Adrenal gland (tissue), 19 donors: ENCODE results near the gene KIAA1755. TPM values are rescaled to one million over a fixed set of nuclear protein-coding genes. Genes with fewer than 3 reads are reported as not detected.

Experiments used
- DNase-seq, 7 donors: peaks; one replicate each; pipeline ENCODE4 v3.0.0-alpha.2; 2019 to 2020
- H3K27ac ChIP-seq, 5 donors: fragments of 200-600 bp; sonication (generic) in 4 of 5; 1 replicate in 3 of 5; 2 replicates in 2 of 5; pipeline versions ENCODE4 v1.5.1 to v1.8.0; 2016 to 2020; ENCODE audit warnings: mild to moderate bottlenecking in 1 of 5
- H3K27me3 ChIP-seq: fragments of 200-600 bp; 2 replicates; pipeline ENCODE4 v1.8.0; 2021
- H3K36me3 ChIP-seq, 2 donors: fragments of 200-600 bp; replicated peaks in 1 of 2; 1 replicate in 1 of 2; 2 replicates in 1 of 2; pipeline versions ENCODE4 v1.5.1 to v1.8.0; 2018 to 2022
- H3K4me1 ChIP-seq, 2 donors: fragments of 200-600 bp; replicated peaks in 1 of 2; 1 replicate in 1 of 2; 2 replicates in 1 of 2; pipeline versions ENCODE4 v1.5.1 to v1.8.0; 2018 to 2021
- H3K4me3 ChIP-seq, 4 donors: fragments of 200-600 bp; sonication (generic) in 3 of 4; one replicate each; pipeline ENCODE4 v1.5.1; 2016 to 2018
- H3K9me3 ChIP-seq, 3 donors: fragments of 200-600 bp; sonication (generic) in 1 of 3; replicated peaks in 1 of 3; 1 replicate in 2 of 3; 2 replicates in 1 of 3; pipeline versions ENCODE4 v1.5.1 to v1.8.0; 2016 to 2021
- CTCF ChIP-seq, 6 experiments: fragments of 450-650 bp in 4 of 6; fragments of 200-600 bp in 2 of 6; sonication (generic) in 1 of 6; IDR thresholded peaks; 1 replicate in 5 of 6; 2 replicates in 1 of 6; pipeline versions ENCODE4 v1.5.1 to v1.8.0; 2016 to 2021; ENCODE audit warnings: antibody characterized with exemption in 6 of 6, mild to moderate bottlenecking in 2 of 6, moderate library complexity in 1 of 6
- POLR2A ChIP-seq, 2 donors: fragments of 450-650 bp; IDR thresholded peaks; one replicate each; pipeline ENCODE4 v1.6.1; 2017; ENCODE audit warnings: antibody characterized with exemption in 2 of 2, mild to moderate bottlenecking in 2 of 2, moderate library complexity in 1 of 2
- WGBS, 4 donors: extraction: QIAGEN DNeasy Blood & Tissue Kit in 2 of 4; methylation state at CpG; one replicate each; pipeline versions ENCODE4 v1.1.5 to v1.1.7; 2013 to 2017; 5-methylcytosine and 5-hydroxymethylcytosine counted together
- intact Hi-C, 2 donors: fragments of 100-400 bp; cut with DNase I; formaldehyde crosslinking; loops; one replicate each; pipeline versions ENCODE4 v1.14.1 to v1.15.0; 2022 to 2023
- long read RNA-seq, 10 donors: library from polyadenylated mRNA in 3 of 10; unstranded in 2 of 10; stranded (forward) in 1 of 10; transcript quantifications; one replicate each; pipeline ENCODE4 v2.0.0 and lab custom pipeline, GENCODE V29; 2021 to 2026
- polyA plus RNA-seq, 3 donors: library from polyadenylated mRNA; stranded (reverse); fragments of 200-250 nt in 2 of 3; fragments of 350-450 nt in 1 of 3; fragmentation: Illumina TruSeq in 1 of 3; extraction: RNeasy Lipid Tissue Mini Kit (QIAGEN cat#74804) in 1 of 3; gene quantifications; one replicate each; pipeline ENCODE4 v1.2.3, GENCODE V29; 2013 to 2014
- total RNA-seq, 9 donors: library from RNA; depleted of rRNA in 4 of 9; stranded (reverse); fragments of >200 nt in 4 of 9; fragments of 120-200 nt in 1 of 9; fragmentation: NEBNext Ultra II Directional in 1 of 9; extraction: Animal tissue kit (Norgen Biotek cat#: 25700) in 1 of 9; gene quantifications; one replicate each; pipeline versions ENCODE4 v1.1.0 to v1.2.4, GENCODE V29; 2013 to 2023
- donor health status: healthy with polysubstance abuse.
- donor health status: Bipolar disorder and iron deficiency.
- donor health status: DM: yes; HTN: yes; CAD: no.
- donor health status: DM: no; HTN: no; CAD: no.
- donor health status: DM: no; HTN: no; CAD: no.
- donor health status: DM: yes; HTN: yes; CAD: no.

Gene KIAA1755
- total RNA-seq (1 to 10 TPM in 7 of 9 donors, under 1 TPM in 2; 0.78 to 5.3 (median 1.9) TPM), polyA plus RNA-seq (1 to 10 TPM in 2 of 3 donors, under 1 TPM in 1; 0.42 to 8.0 (median 3.2) TPM)
- long read RNA-seq, donor 1: 0 reads
- long read RNA-seq, donor 2: 0 reads
- long read RNA-seq, donor 3: 0 reads
- long read RNA-seq, donor 4: 0 reads
- long read RNA-seq, donor 5, partial matches to known transcripts: 1 of 1 reads
- long read RNA-seq, donor 5, other reads (novel, unspliced or antisense): 0 of 1 reads
- long read RNA-seq, donor 6: 0 reads
- long read RNA-seq, donor 7: 0 reads
- long read RNA-seq, donor 8: 0 reads
- long read RNA-seq, donor 9: 0 reads
- long read RNA-seq, donor 10: 0 reads

DNA sequence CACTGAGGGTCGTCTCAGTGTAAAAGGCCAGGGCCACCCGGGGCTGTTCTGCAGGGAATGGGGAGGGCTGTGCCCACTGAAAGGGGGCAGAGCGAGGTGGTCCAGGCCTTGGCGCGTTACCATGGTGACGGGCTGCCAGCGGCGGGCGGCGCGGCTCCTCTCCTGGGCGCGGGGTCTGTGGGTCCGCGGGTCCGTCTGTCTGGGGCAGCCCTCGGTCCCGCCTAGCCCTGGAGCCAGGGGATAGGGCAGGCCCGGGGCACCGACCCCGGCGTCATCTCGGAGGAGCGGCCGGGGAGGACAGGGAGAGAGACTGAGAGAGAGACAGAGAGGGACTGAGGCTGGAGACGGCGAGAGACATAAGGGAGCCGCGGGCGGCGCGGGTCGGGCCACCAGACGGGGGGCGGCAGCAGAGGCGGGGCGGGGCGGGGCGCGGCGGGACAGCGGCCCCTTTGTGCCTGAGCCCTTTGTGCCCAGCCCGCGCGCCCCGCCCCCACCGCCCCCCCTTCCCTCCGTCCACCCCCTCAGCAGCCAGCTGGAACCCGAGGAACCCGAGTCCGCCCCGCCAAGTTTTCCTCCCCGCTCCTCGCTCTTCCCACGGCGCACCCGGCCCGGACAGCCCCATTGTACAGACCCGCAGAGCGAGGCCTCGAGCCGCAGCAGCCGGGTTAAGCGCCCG, at the start of gene KIAA1755:
KIAA1755 (minus strand) TSS at position 358 of the 676 bp plus-strand sequence; CDS start at position 123, 235 bp downstream.
- H3K27ac ChIP-seq: peak within 1 kb of the TSS in 2 of 5 donors; percentile 73 to 84
- H3K36me3 ChIP-seq: no peaks in the 10 kb centered on the region
- WGBS, 4 donors: 4 to 10% (median 6%) methylated on average over 2 to 64 of the region's 65 CpGs
- H3K27me3 ChIP-seq: peaks cover 12% of the 10 kb centered on the region
- H3K4me1 ChIP-seq: no peaks in the 10 kb centered on the region
- peak within 1 kb of the TSS in 1 of 4 donors; percentile 42 for H3K4me3 ChIP-seq
- TF ChIP-seq CTCF (IDR thresholded peaks at IDR 0.05): no peak
- no peak for TF ChIP-seq POLR2A (IDR thresholded peaks at IDR 0.05)
- intact Hi-C loops: no loop called here
- DNase-seq: no peak
- H3K9me3 ChIP-seq: no peaks in the 10 kb centered on the region

GRCh38 chr20:38308447-38308846, 47.9 kb upstream of the KIAA1755 start:
- intact Hi-C loops: no loop called here
- no peak overlapping the region for H3K4me3 ChIP-seq
- no peaks in the 10 kb centered on the region for H3K4me1 ChIP-seq
- H3K9me3 ChIP-seq: no peaks in the 10 kb centered on the region
- DNase-seq: no peak
- 0 to 64% (median 42%) methylated on average over 1 of the region's 1 CpG for WGBS, 4 donors
- H3K27ac ChIP-seq: no peak overlapping the region
- no peaks in the 10 kb centered on the region for H3K36me3 ChIP-seq
- peaks cover 13% of the 10 kb centered on the region for H3K27me3 ChIP-seq
- TF ChIP-seq CTCF (IDR thresholded peaks at IDR 0.05) (no peak), POLR2A (IDR thresholded peaks at IDR 0.05) (no peak)

DNA sequence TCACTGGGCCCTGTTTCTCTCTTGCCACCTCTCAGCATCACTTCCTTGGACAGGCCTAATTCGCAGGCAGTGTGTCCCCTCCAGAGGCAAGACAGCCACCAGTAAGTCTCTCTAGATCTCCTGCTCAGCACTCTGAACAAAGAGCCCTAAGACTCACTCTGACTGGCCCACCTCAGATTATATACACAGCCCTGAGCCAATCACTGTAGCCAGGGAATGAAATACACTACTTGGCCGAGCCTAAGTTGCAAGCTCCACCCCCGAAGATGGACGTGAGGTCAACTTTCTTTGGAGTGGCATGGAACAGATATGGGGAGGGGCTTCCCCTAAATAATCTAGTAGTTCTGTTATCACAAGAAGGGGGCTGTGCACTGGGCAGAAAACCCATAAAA, 47.5 kb upstream of the KIAA1755 start:
- no peak overlapping the region for H3K4me3 ChIP-seq
- H3K36me3 ChIP-seq: no peaks in the 10 kb centered on the region
- no peaks in the 10 kb centered on the region for H3K4me1 ChIP-seq
- H3K9me3 ChIP-seq: no peaks in the 10 kb centered on the region
- H3K27ac ChIP-seq: no peak overlapping the region
- WGBS, 4 donors: 40 to 64% (median 49%) methylated on average over 3 to 4 of the region's 4 CpGs
- no peak for DNase-seq
- no peak for TF ChIP-seq POLR2A (IDR thresholded peaks at IDR 0.05)
- H3K27me3 ChIP-seq: peaks cover 13% of the 10 kb centered on the region
- intact Hi-C loops: no loop called here

DNA sequence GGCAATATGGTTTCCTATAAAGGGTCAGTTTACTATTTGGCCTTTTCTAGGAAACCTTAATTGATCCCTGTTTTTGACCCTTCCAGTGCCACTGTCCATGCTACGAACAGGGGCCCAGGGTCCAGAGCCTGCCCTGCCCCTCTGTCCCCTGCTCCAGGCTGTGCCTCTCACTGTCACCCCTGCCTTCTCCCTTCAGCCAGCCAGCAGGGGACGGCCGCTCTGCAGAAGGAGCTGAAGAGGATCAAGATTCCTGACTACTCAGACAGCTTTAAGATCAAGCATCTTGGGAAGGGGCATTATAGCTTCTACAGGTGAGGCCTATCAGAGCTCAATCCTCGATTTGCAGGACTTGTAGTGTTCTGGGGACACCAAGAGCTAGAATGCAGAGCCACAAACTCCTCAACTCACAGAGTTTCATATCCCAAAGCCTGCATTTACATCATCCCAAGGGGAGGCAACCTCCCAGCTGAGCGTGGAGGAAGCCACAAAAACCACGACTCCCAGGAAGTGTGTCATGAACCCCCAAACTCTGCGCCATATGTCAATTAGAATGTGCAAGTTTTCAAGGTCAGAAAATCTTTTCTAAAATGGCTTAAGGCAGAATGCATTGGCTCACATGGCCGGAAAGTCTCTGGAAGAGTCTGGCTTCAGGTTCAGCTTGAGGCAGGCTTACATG, 47.0 kb upstream of the KIAA1755 start:
- no peak for TF ChIP-seq CTCF (IDR thresholded peaks at IDR 0.05)
- TF ChIP-seq POLR2A (IDR thresholded peaks at IDR 0.05): no peak
- H3K27ac ChIP-seq: no peak overlapping the region
- WGBS, 4 donors: 76 to 83% (median 80%) methylated on average over 8 of the region's 8 CpGs
- H3K9me3 ChIP-seq: no peaks in the 10 kb centered on the region
- intact Hi-C loops: no loop called here
- no peak overlapping the region for H3K4me3 ChIP-seq
- DNase-seq: no peak
- no peaks in the 10 kb centered on the region for H3K4me1 ChIP-seq
- no peaks in the 10 kb centered on the region for H3K36me3 ChIP-seq
- H3K27me3 ChIP-seq: peaks cover 13% of the 10 kb centered on the region
